DND-41 (cell line): ENCODE data around the gene PARL.

Source experiments
- ATAC-seq: fragments of 200-7000 bp; cut with Tn5 transposase; 3 replicates; pipeline ENCODE4 v1.9.1; 2021; ENCODE audit warnings: low read depth; ENCODE audit not compliant: insufficient read depth
- DNase-seq: peaks from one replicate; pipeline ENCODE4 v3.0.0-alpha.2; 2020
- H2AFZ ChIP-seq: 2 replicates; pipeline ENCODE4 v1.6.0; 2012; ENCODE audit warnings: low read depth, low read length
- H3K27ac ChIP-seq: 2 replicates; pipeline ENCODE4 v1.5.1; 2012; ENCODE audit warnings: low read length, inconsistent platforms
- H3K27me3 ChIP-seq: fragments of 200-600 bp; sonication (generic); 2 replicates; pipeline ENCODE4 v1.6.0; 2012; ENCODE audit warnings: low read length, mild to moderate bottlenecking, inconsistent platforms; ENCODE audit not compliant: insufficient read depth, poor library complexity
- H3K36me3 ChIP-seq: 2 replicates; pipeline ENCODE4 v1.5.1; 2012; ENCODE audit warnings: low read length, inconsistent platforms; ENCODE audit not compliant: insufficient read depth
- H3K4me1 ChIP-seq: 2 replicates; pipeline ENCODE4 v1.5.1; 2012; ENCODE audit warnings: mild to moderate bottlenecking, low read length; ENCODE audit not compliant: insufficient read depth
- H3K4me2 ChIP-seq: 2 replicates; pipeline ENCODE4 v1.6.0; 2012; ENCODE audit warnings: mild to moderate bottlenecking, moderate library complexity, low read length, inconsistent platforms; ENCODE audit not compliant: insufficient read depth
- H3K4me3 ChIP-seq, 2 experiments: fragments of 200-600 bp in 1 of 2; shearing (Covaris generic) in 1 of 2; 2 replicates each; pipeline ENCODE4 v1.5.1; 2012 to 2016; ENCODE audit warnings: inconsistent platforms in 2 of 2, low read length in 2 of 2, mild to moderate bottlenecking in 2 of 2, low read depth in 1 of 2, moderate library complexity in 1 of 2
- H3K79me2 ChIP-seq: 2 replicates; pipeline ENCODE4 v1.6.0; 2012; ENCODE audit warnings: low read length, inconsistent platforms; ENCODE audit not compliant: insufficient read depth
- H3K9ac ChIP-seq: 2 replicates; pipeline ENCODE4 v1.6.0; 2012; ENCODE audit warnings: low read depth, mild to moderate bottlenecking, inconsistent platforms, low read length, moderate library complexity
- H3K9me3 ChIP-seq: 2 replicates; pipeline ENCODE4 v1.5.1; 2012; ENCODE audit warnings: low read length, moderate library complexity, mild to moderate bottlenecking, inconsistent platforms; ENCODE audit not compliant: insufficient read depth, severe bottlenecking
- H4K20me1 ChIP-seq: 2 replicates; pipeline ENCODE4 v1.6.0; 2012; ENCODE audit warnings: low read length; ENCODE audit not compliant: insufficient read depth
- EZH2 ChIP-seq: IDR thresholded peaks from 3 replicates; pipeline ENCODE4 v1.6.1; 2012; ENCODE audit warnings: borderline replicate concordance, low read depth, mild to moderate bottlenecking, moderate library complexity, low read length, inconsistent platforms; ENCODE audit not compliant: severe bottlenecking
- TF ChIP-seq, protein P1 (sequence below): IDR thresholded peaks from 2 replicates; pipeline ENCODE4 v1.5.1; 2012; ENCODE audit warnings: borderline replicate concordance, low read length, moderate library complexity, mild to moderate bottlenecking; ENCODE audit not compliant: poor library complexity, severe bottlenecking; ENCODE audit errors: extremely low read depth

The PARL gene

DNA sequence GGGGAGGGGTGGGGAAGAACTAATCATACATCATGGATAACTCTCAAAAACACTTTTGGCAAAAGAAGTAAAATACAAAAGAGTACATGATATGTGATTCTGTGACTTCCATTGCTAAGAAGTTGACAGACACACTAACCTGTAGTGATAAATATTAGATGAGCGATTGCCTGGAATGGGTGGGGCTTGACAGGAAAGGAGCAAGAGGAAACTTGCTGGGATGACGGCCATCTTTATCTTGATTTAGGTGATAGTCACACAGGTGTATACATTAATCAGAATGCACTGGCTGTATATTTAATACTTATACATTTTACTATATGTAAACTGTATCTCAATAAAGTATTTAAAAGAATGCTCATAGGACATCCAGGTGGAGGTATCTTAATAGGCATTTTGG is 13.1 kb downstream of the PARL start:
- no peak overlapping the region for H3K4me2 ChIP-seq
- no peak overlapping the region for H3K27ac ChIP-seq
- TF ChIP-seq, protein P1, sequence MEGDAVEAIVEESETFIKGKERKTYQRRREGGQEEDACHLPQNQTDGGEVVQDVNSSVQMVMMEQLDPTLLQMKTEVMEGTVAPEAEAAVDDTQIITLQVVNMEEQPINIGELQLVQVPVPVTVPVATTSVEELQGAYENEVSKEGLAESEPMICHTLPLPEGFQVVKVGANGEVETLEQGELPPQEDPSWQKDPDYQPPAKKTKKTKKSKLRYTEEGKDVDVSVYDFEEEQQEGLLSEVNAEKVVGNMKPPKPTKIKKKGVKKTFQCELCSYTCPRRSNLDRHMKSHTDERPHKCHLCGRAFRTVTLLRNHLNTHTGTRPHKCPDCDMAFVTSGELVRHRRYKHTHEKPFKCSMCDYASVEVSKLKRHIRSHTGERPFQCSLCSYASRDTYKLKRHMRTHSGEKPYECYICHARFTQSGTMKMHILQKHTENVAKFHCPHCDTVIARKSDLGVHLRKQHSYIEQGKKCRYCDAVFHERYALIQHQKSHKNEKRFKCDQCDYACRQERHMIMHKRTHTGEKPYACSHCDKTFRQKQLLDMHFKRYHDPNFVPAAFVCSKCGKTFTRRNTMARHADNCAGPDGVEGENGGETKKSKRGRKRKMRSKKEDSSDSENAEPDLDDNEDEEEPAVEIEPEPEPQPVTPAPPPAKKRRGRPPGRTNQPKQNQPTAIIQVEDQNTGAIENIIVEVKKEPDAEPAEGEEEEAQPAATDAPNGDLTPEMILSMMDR = no peak
- no peak for TF ChIP-seq EZH2
- no peak for DNase-seq
- H3K36me3 ChIP-seq = peaks cover 24% of the 10 kb centered on the region; the same call in 1 of the 2 replicates
- no peaks in the 10 kb centered on the region for H3K27me3 ChIP-seq
- ATAC-seq = no peak
- peaks cover 79% of the 10 kb centered on the region for H3K79me2 ChIP-seq
- no peak overlapping the region for H3K9ac ChIP-seq
- peaks cover 32% of the 10 kb centered on the region; the same call in 1 of the 2 replicates for H4K20me1 ChIP-seq
- H2AFZ ChIP-seq = no peak overlapping the region
- no peak overlapping the region for H3K4me3 ChIP-seq
- H3K4me1 ChIP-seq = no peaks in the 10 kb centered on the region
- no peaks in the 10 kb centered on the region for H3K9me3 ChIP-seq

DNA sequence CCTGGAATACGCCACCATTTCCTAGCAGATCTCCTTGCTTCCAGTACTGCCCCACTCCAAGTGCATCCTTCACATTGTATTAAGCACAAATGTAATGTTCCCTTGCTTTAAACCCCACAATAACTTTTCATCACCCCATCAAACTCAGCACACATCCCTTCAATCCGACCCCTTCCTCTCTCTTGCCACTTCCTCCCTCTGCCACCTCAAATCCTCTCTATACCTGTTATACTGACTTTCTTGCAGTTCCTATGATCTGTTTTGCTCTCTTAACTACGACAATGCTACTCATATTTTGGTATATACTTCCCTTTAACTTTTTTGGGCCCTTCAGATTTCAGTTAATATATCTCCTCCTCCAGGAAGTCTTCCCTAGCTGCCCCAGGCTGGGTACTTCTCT is 14.1 kb downstream of the PARL start:
- no peak overlapping the region for H3K4me3 ChIP-seq
- no peaks in the 10 kb centered on the region for H3K9me3 ChIP-seq
- no peak overlapping the region for H3K9ac ChIP-seq
- TF ChIP-seq, protein P1 = no peak
- TF ChIP-seq EZH2 = no peak
- no peak overlapping the region for H3K27ac ChIP-seq
- H3K36me3 ChIP-seq = peaks cover 30% of the 10 kb centered on the region
- peaks cover 28% of the 10 kb centered on the region; the same call in 1 of the 2 replicates for H4K20me1 ChIP-seq
- H3K4me2 ChIP-seq = no peak overlapping the region
- H3K79me2 ChIP-seq = peaks cover 72% of the 10 kb centered on the region
- no peak for ATAC-seq
- no peaks in the 10 kb centered on the region for H3K27me3 ChIP-seq
- H2AFZ ChIP-seq = no peak overlapping the region
- DNase-seq = no peak
- H3K4me1 ChIP-seq = no peaks in the 10 kb centered on the region

DNA sequence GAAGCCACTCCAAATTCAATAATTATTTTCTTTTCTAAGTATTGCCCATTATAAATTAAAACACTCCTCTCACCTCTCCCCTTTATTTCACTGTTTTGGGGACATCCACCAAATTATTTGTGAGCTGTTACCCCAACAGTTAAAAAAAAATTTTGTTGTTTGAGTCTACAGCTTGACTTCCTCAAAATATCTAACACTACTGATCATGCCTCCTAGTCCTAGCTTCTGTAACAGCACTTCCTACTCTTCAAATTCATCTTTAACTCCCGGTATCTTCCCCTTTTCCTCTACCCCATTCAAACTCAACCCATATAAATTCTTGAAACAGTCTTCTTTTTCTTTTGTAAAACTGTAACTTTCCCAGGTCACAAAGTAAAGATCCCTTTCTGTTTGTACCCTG is 15.9 kb downstream of the PARL start:
- Histone ChIP-seq H3K9ac (no peak overlapping the region), H3K4me2 (no peak overlapping the region), H3K4me1 (no peaks in the 10 kb centered on the region), H3K27ac (no peak overlapping the region), H3K79me2 (peaks cover 54% of the 10 kb centered on the region), H3K9me3 (no peaks in the 10 kb centered on the region), H3K36me3 (peaks cover 41% of the 10 kb centered on the region), H2AFZ (no peak overlapping the region), H3K4me3 (no peak overlapping the region), H4K20me1 (peaks cover 16% of the 10 kb centered on the region; the same call in 1 of the 2 replicates), H3K27me3 (no peaks in the 10 kb centered on the region)
- no peak for TF ChIP-seq EZH2
- TF ChIP-seq, protein P1 = no peak
- no peak for ATAC-seq
- no peak for DNase-seq

DNA sequence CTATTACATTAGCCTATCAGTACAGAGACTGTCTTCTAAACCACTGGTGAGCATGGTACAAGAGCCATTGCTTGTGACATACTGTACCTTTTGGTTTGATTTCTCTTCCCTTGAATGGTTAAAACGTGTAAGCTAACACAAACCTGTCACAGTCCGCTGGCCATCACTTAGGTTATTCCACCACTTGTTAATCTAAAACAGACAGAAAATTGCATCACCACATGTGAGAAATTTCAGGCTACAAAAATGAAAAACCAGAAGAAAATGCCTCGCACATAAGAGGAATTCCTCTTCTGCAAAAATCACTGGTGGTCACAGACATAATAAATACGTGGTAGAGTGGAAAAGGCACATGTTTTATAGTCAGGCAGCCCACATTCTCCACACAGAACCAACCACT is 22.1 kb downstream of the PARL start:
- H3K36me3 ChIP-seq = peaks cover 78% of the 10 kb centered on the region
- TF ChIP-seq EZH2 = no peak
- TF ChIP-seq, protein P1 = no peak
- no peak overlapping the region for H3K4me2 ChIP-seq
- H3K9me3 ChIP-seq = no peaks in the 10 kb centered on the region
- H3K4me3 ChIP-seq = no peak overlapping the region
- no peak overlapping the region for H3K27ac ChIP-seq
- DNase-seq = no peak
- no peak for ATAC-seq
- H3K79me2 ChIP-seq = 0 out of 2 replicates have a peak, but pooled peaks cover under 1% of the 10 kb centered on the region
- no peak overlapping the region for H2AFZ ChIP-seq
- H3K27me3 ChIP-seq = no peaks in the 10 kb centered on the region
- H3K9ac ChIP-seq = no peak overlapping the region
- no peaks in the 10 kb centered on the region for H4K20me1 ChIP-seq
- no peaks in the 10 kb centered on the region for H3K4me1 ChIP-seq
